Stimulated activated naive CD8-positive, alpha-beta T cell treated with anti-CD3 and anti-CD28 coated beads, Interleukin-15, amount 100 ng/mL, for 72 hours (primary cell): ENCODE measurements around the gene CCDC141.
"Not testable (repeated sequence)": the region's sequence is repeated elsewhere in the genome, so short reads cannot be mapped to it uniquely, and the experiment has no call there.

Experiments used
- ATAC-seq: fragments of 150-1000 bp; cut with Tn5 transposase; 2 replicates; pipeline ENCODE4 v1.10.0; 2021; ENCODE audit warnings: mild to moderate bottlenecking, moderate library complexity
- DNase-seq, 2 donors: peaks; one replicate each; pipeline ENCODE4 v3.0.0; 2021 to 2022
- H3K27ac Mint-ChIP-seq, 2 donors: one replicate each; pipeline ENCODE4 v1.8.0; 2022; ENCODE audit warnings: mild to moderate bottlenecking in 2 of 2, mixed read lengths in 2 of 2, moderate library complexity in 2 of 2
- H3K27me3 Mint-ChIP-seq: one replicate; pipeline ENCODE4 v1.8.0; 2022; ENCODE audit warnings: mixed read lengths
- H3K4me1 Mint-ChIP-seq: one replicate; pipeline ENCODE4 v1.8.0; 2022; ENCODE audit warnings: mild to moderate bottlenecking, mixed read lengths
- H3K4me3 Mint-ChIP-seq, 2 donors: one replicate each; pipeline ENCODE4 v1.8.0; 2022; ENCODE audit warnings: mild to moderate bottlenecking in 2 of 2, mixed read lengths in 2 of 2, moderate library complexity in 1 of 2
- H3K9me3 Mint-ChIP-seq, 2 donors: one replicate each; pipeline ENCODE4 v1.8.0; 2022; ENCODE audit warnings: mixed read lengths in 2 of 2

The CCDC141 gene

DNA sequence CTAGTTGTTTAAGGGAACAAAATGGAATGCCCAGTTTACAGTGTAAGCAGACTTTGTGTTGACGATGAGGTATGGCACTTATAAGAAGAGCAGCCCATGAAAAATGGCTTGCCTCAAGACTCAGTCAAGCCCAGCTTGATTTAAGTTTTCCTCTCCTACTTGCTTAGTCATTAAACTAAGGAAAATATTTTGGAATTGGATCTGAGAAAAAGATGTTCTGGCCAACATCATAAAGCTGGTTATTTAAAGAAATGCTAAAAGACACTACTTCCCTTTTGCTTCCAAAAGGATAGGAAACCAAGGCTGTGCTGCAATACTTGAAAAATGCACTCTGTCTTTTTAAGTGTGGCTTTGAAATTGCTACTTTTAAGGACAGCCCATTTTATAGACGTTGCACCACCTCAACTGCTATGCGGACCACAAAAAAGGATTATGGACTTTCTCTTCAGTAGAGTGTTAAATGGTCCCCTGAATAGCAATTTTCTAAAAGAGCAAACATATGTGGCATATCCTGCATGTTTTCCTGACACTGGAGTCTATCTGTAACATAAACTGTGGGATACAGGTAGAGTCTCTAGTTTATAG lies 32.1 kb downstream of the CCDC141 start:
- DNase-seq, result no peak
- Mint-ChIP-seq H3K9me3 (peaks cover 6 to 7% of the 10 kb centered on the region in 2 donors), H3K27ac (no peak overlapping the region), H3K4me3 (peak overlapping the region in 1 of 2 donors; percentile 10), H3K27me3 (no peaks in the 10 kb centered on the region), H3K4me1 (peaks cover 27% of the 10 kb centered on the region)
- no peak for ATAC-seq

DNA sequence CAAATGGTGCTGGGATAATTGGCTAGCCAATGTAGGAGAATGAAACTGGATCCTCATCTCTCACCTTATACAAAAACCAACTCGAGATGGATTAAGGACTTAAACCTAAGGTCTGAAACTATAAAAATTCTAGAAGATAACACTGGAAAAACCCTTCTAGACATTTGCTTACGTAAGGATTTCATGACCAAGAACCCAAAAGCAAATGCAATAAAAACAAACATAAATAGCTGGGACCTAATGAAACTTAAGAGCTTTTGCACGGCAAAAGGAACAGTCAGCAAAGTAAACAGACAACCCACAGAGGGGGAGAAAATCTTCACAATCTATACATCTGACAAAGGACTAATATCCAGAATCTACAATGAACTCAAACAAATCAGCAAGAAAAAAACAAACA lies 35.7 kb downstream of the CCDC141 start:
- DNase-seq, H3K4me3 Mint-ChIP-seq, H3K27me3 Mint-ChIP-seq, H3K27ac Mint-ChIP-seq, ATAC-seq: not testable (repeated sequence)
- peaks cover 27 to 41% of the 10 kb centered on the region in 2 donors for H3K9me3 Mint-ChIP-seq
- peaks cover 18% of the 10 kb centered on the region for H3K4me1 Mint-ChIP-seq

DNA sequence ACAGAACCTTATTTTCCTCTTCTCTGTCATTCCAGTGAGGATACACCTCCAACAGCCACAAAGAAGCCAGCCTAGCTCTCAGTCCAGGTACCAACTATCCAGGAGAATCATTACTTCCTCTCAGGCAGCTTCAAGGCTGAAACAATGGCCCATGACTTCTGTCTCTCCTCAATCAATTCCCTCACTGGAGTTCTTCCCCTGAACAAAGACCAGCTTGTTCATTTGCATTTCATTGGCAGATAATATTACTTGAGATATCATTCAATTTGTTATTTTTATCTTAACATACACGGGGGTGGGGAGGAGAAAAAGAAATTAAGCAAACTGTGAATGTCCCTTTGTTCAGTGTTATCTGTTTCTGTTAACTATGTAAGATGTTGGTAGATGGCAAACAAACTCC lies 44.0 kb downstream of the CCDC141 start:
- H3K27ac Mint-ChIP-seq, result no peak overlapping the region
- DNase-seq, result no peak
- H3K27me3 Mint-ChIP-seq, result no peaks in the 10 kb centered on the region
- no peaks in the 10 kb centered on the region for H3K4me1 Mint-ChIP-seq
- ATAC-seq, result no peak
- peaks cover 6 to 23% of the 10 kb centered on the region in 2 donors for H3K9me3 Mint-ChIP-seq
- no peak overlapping the region for H3K4me3 Mint-ChIP-seq

DNA sequence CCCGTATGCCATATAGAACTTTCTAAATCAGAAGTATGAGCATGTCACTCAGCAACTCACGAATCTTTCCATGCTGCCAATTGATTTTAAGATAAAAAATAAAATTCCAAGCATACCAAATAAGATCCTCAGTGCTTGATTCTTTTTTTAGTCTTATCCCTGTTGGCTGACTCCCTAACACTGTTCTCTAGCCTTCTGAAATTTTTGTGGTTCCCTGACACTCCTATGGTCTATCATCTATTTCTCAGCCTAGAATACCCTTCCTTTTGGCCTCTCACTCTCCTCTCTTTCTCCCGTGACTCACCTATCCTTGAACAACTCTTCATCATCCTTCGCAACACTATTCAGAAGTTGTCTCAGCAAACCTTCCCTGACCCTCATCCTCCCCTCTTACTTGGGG lies 50.5 kb downstream of the CCDC141 start:
- no peak overlapping the region for H3K27ac Mint-ChIP-seq
- peaks cover 13 to 14% of the 10 kb centered on the region in 2 donors for H3K9me3 Mint-ChIP-seq
- no peaks in the 10 kb centered on the region for H3K27me3 Mint-ChIP-seq
- H3K4me3 Mint-ChIP-seq, result no peak overlapping the region
- ATAC-seq (no peak), DNase-seq (no peak)
- H3K4me1 Mint-ChIP-seq, result peaks cover 25% of the 10 kb centered on the region

DNA sequence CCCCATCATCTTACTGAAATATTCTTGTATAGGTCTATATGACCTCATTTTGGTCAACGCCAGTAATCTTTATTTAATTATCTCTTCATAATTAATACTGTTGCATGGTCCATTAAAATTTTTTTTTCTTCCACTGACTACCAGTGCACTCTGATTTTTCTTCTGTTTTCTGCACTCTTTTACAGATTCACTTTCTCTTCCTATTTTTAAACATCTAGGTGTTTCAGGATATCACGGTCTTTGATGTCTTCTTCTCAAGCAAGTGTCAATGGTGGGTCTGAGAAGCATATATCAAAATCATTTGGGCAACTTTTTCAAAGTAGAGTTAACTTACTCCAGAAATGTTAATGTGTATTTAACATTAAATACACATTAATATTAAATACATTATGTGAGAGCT lies 51.4 kb downstream of the CCDC141 start:
- peaks cover 25% of the 10 kb centered on the region for H3K4me1 Mint-ChIP-seq
- no peak overlapping the region for H3K4me3 Mint-ChIP-seq
- no peak for ATAC-seq
- no peaks in the 10 kb centered on the region for H3K27me3 Mint-ChIP-seq
- DNase-seq, result no peak
- H3K27ac Mint-ChIP-seq, result no peak overlapping the region
- H3K9me3 Mint-ChIP-seq, result peaks cover 14 to 23% of the 10 kb centered on the region in 2 donors

DNA sequence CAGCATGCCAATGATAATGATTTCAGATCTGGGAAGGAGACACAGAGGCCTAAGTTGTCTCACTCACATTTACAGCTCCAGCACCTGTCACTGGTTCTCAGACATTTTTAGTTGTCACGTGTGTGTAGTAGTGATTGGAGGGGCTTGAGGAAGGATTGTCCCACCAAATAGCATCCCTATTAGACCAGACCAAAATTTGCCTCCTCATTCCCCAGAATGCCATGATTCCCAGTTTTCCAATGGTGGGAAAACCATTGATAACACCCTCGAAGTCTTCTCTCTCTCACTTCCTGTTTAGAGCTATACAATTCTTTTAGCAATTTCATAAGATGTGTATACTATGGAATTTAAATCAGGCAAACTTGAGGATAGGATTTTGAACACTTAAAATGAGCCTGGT lies 52.5 kb downstream of the CCDC141 start:
- no peak overlapping the region for H3K27ac Mint-ChIP-seq
- ATAC-seq, result no peak

DNA sequence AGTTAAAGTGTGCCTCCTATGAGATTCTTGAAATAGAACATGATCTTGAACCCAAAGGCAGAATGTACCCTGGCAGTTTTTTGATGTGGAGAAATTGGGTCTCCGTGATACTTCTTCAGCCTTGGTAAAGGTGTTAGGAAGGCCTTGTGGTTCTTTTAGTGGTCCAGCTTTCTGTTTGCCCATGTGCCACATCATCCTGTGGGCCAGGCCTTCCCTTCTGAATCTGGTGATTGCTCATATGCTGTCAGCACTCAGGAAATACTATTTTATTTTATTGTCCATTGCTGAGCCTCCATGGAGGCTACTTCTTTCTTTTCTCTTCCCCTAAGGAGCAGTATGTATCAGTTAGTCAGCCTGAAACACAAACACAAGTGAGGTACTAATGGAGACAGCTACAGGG lies 52.9 kb downstream of the CCDC141 start:
- H3K27me3 Mint-ChIP-seq, result no peaks in the 10 kb centered on the region
- no peak for DNase-seq
- ATAC-seq, result peak; percentile 59
- no peak overlapping the region for H3K27ac Mint-ChIP-seq
- H3K4me1 Mint-ChIP-seq, result peaks cover 25% of the 10 kb centered on the region
- H3K9me3 Mint-ChIP-seq, result peaks cover 14 to 28% of the 10 kb centered on the region in 2 donors
- H3K4me3 Mint-ChIP-seq, result no peak overlapping the region

More for the DNA sequence above, 52.5 kb downstream of the CCDC141 start:
- Mint-ChIP-seq H3K4me3 (no peak overlapping the region), H3K9me3 (peaks cover 14 to 28% of the 10 kb centered on the region in 2 donors), H3K4me1 (peaks cover 25% of the 10 kb centered on the region), H3K27me3 (no peaks in the 10 kb centered on the region)
- DNase-seq, result no peak

DNA sequence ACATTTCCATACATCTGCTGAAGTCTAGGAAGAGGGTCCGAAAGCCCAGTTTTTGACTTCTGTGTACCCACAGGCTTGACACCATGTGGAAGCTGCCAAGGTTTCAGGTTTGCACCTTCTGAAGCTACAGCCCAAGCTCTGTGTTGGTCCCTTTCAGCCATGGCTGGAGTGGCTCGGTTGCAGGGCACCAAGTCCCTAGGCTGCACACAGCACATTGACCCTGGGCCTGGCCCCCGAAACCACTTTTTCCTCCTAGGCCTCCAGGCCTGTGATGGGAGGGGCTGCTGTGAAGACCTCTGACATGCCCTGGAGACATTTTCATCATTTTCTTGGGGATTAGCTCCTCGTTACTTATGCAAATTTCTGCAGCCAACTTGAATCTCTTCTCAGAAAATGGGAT lies 55.7 kb downstream of the CCDC141 start:
- no peak overlapping the region for H3K4me3 Mint-ChIP-seq
- H3K4me1 Mint-ChIP-seq, result peaks cover 32% of the 10 kb centered on the region
- DNase-seq (no peak), ATAC-seq (no peak)
- peaks cover 13 to 24% of the 10 kb centered on the region in 2 donors for H3K9me3 Mint-ChIP-seq
- no peak overlapping the region for H3K27ac Mint-ChIP-seq
- H3K27me3 Mint-ChIP-seq, result no peaks in the 10 kb centered on the region

DNA sequence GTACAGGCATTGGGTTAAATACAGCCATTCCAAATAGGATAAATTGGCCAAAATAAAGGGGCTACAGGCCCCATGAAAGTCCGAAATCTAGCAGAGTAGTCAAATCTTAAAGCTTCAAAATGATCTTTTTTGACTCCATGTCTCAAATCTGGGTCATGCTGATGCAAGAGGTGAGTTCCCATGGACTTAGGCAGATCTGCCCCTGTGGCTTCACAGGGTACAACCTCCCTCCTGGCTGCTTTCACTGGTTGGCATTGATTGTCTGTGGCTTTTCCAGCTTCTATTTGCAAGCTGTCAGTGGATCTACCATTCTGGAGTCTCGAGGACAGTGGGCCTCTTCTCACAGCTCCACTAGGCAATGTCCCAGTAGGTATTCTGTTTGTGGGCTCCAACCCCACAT lies 56.1 kb downstream of the CCDC141 start:
- Mint-ChIP-seq H3K27ac (no peak overlapping the region), H3K4me3 (no peak overlapping the region), H3K4me1 (peaks cover 27% of the 10 kb centered on the region), H3K27me3 (no peaks in the 10 kb centered on the region), H3K9me3 (peaks cover 9 to 23% of the 10 kb centered on the region in 2 donors)
- no peak for ATAC-seq
- DNase-seq, result no peak

DNA sequence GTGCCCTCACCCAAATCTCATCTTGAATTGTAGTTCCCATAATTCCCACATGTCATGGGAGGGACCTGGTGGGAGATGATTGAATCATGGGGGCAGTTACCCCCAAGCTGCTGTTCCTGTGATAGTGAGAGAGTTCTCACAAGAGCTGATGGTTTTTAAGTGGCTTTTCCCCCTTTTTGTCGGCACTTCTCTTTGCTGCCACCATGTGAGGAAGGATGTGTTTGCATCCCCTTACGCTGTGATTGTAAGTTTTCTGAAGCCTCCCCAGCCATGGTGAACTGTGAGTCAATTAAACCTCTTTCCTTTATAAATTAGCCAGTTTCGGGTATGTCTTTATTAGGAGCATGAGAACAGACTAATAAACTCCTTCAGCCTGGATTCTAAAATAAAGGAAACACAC lies 57.2 kb downstream of the CCDC141 start:
- H3K4me1 Mint-ChIP-seq, result peaks cover 19% of the 10 kb centered on the region
- ATAC-seq, H3K27me3 Mint-ChIP-seq, H3K4me3 Mint-ChIP-seq, DNase-seq: not testable (repeated sequence)
- peaks cover 9 to 23% of the 10 kb centered on the region in 2 donors for H3K9me3 Mint-ChIP-seq
- H3K27ac Mint-ChIP-seq, result peak overlapping the region in 1 of 2 donors; percentile 31

DNA sequence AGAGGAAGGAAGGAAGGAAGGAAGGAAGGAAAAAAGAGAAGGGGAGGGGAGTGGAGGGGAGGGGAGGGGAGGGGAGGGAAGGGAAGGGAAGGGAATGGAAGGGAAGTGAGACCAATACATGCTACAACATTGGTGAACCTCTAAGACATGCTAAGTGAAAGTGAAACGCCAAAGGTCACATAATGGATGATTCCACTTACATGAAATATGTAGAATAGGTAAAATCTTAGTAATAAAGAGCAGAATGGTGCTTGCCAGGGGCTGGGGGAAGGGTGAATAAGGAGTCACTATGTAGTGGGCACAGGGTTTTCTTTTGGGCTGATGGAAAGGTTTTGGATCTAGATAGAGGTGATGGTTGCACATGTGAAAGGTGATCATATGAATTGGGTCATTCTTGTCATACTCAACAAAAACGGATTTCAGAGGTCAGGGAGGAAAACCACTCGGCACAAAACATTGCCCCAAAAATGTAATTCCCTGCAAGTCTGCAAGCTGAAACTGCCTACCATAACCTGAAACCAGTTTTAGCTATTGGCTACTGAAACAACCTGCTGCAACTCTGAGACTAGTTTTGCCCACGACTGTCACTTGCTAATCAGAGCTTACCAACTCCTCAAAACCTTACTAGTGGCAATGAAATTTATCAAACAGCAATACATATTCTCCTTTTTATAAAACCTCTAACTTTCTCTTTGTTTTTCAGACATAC lies 59.2 kb downstream of the CCDC141 start:
- DNase-seq (peak in 1 of 2 donors; percentile 15), ATAC-seq (peak; percentile 93)
- Mint-ChIP-seq H3K27me3 (no peaks in the 10 kb centered on the region), H3K27ac (peak overlapping the region; percentile 2 to 10), H3K4me1 (peaks cover 12% of the 10 kb centered on the region), H3K4me3 (peak overlapping the region; percentile 9 to 34), H3K9me3 (peaks cover 9 to 23% of the 10 kb centered on the region in 2 donors)

DNA sequence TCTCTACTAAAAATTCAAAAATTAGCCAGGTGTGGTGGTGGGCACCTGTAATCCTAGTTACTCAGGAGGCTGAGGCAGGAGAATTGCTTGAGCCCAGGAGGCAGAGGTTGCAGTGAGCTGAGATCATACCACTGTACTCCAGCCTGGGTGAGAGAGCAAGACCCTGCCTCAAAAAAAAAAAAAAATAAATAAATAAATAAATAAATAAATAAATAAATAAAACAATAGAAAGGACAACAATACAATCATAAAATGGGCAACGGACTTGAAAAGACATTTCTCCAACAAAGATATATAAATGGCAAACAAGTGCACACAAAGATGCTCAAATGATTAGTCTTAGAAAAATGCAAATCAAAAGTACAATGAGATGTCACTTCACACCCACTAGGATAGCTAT lies 60.5 kb downstream of the CCDC141 start:
- not testable (repeated sequence) for H3K27me3 Mint-ChIP-seq, H3K27ac Mint-ChIP-seq, ATAC-seq, DNase-seq, H3K4me3 Mint-ChIP-seq
- H3K9me3 Mint-ChIP-seq, result peaks cover under 1 to 14% of the 10 kb centered on the region in 2 donors
- peaks cover 12% of the 10 kb centered on the region for H3K4me1 Mint-ChIP-seq

DNA sequence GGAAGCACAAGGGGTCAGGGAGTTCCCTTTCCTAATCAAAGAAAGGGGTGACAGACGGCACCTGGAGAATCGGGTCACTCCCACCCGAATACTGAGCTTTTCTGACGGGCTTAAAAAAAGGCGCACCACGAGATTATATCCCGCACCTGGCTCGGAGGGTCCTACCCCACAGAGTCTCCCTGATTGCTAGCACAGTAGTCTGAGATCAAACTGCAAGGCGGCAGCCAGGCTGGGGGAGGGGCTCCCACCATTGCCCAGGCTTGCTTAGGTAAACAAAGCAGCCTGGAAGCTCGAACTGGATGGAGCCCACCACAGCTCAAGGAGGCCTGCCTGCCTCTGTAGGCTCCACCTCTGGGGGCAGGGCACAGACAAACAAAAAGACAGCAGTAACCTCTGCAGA lies 67.3 kb downstream of the CCDC141 start:
- not testable (repeated sequence) for ATAC-seq, H3K27ac Mint-ChIP-seq, H3K4me3 Mint-ChIP-seq, DNase-seq, H3K9me3 Mint-ChIP-seq, H3K27me3 Mint-ChIP-seq, H3K4me1 Mint-ChIP-seq

DNA sequence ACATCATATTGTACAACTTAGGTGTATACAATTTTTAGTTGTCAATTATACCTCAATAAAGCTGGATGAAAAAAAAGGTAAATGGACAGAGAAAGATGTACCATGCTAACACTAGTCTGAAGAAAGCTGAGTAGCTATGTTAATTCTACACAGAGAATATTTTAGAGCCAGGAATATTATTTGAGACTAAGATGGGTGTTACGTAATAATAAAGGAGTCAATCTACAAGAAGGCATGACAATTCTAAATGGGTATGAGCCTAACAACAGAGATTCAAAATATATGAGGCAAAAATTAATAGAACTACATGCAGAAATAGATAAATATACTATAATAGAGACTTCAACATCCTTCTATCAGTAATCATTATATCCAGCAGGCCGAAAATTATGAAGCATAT lies 69.1 kb downstream of the CCDC141 start:
- no peaks in the 10 kb centered on the region for H3K27me3 Mint-ChIP-seq
- DNase-seq (no peak), ATAC-seq (no peak)
- H3K27ac Mint-ChIP-seq, result no peak overlapping the region
- peaks cover 0 to 5% of the 10 kb centered on the region in 2 donors for H3K9me3 Mint-ChIP-seq
- no peak overlapping the region for H3K4me3 Mint-ChIP-seq
- H3K4me1 Mint-ChIP-seq, result no peaks in the 10 kb centered on the region

DNA sequence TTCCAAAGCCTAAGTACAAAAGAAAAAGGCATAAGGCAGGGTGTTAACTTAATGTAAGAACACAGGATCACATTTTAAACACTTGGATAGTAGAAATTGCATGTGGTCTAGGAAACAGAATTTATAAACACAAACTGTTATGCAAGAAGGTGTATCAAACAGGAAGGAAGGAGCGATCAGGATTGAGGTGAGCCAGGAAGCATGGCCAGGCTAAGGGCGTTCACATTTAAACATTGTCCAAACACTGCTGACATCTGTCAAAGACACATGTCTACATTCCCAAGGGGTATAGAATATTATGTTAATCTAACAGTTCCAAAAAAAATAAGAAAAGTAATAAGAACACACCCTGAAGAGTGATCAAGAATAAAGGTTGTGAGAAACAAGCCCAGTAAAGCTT lies 71.3 kb downstream of the CCDC141 start:
- no peak overlapping the region for H3K27ac Mint-ChIP-seq
- DNase-seq (no peak), ATAC-seq (no peak)
- no peaks in the 10 kb centered on the region for H3K4me1 Mint-ChIP-seq
- H3K27me3 Mint-ChIP-seq, result no peaks in the 10 kb centered on the region
- H3K9me3 Mint-ChIP-seq, result peaks cover 0 to 5% of the 10 kb centered on the region in 2 donors
- H3K4me3 Mint-ChIP-seq, result no peak overlapping the region

DNA sequence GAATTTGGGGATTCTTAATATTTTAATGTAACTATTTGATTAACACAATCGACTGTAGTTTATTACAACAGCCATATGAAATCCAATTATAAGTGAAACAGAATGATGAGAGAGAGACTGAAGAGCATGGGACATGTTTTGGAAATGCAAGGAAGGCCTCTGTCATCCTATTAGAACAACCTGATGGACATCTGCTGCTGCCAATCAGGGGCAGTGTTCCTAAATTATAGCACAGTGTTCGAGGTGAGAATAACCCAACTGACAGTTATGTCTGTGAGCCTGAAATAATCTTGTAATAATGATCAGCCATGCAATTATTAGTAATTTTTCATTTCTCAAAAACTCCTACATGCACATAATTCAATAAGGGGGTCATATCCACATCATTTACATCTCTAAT lies 73.6 kb downstream of the CCDC141 start:
- no peaks in the 10 kb centered on the region for H3K9me3 Mint-ChIP-seq
- H3K27ac Mint-ChIP-seq, result no peak overlapping the region
- no peak overlapping the region for H3K4me3 Mint-ChIP-seq
- H3K27me3 Mint-ChIP-seq, result no peaks in the 10 kb centered on the region
- no peaks in the 10 kb centered on the region for H3K4me1 Mint-ChIP-seq
- ATAC-seq, result no peak
- no peak for DNase-seq
